SHP77 treated with DMSO at 0.1 percent for 48 hours (cell line): ENCODE results near the gene SPP1.
"Not testable (repeated sequence)": the region's sequence is repeated elsewhere in the genome, so short reads cannot be mapped to it uniquely, and the experiment has no call there.

ENCODE experiments used
- DNase-seq: peaks from one replicate; lab custom pipeline; 2025; lab: John Stamatoyannopoulos, UW

The SPP1 gene

DNA sequence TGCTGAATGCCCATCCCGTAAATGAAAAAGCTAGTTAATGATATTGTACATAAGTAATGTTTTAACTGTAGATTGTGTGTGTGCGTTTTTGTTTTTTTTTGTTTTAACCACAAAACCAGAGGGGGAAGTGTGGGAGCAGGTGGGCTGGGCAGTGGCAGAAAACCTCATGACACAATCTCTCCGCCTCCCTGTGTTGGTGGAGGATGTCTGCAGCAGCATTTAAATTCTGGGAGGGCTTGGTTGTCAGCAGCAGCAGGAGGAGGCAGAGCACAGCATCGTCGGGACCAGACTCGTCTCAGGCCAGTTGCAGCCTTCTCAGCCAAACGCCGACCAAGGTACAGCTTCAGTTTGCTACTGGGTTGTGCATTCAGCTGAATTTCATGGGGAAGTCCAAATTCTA lies at the start of gene SPP1:
Gene SPP1, plus strand, starts transcription at position 249 of the 400 bp plus-strand sequence. CDS start 1,182 bp downstream, outside the sequence.
- peak; percentile 78 for DNase-seq

DNA sequence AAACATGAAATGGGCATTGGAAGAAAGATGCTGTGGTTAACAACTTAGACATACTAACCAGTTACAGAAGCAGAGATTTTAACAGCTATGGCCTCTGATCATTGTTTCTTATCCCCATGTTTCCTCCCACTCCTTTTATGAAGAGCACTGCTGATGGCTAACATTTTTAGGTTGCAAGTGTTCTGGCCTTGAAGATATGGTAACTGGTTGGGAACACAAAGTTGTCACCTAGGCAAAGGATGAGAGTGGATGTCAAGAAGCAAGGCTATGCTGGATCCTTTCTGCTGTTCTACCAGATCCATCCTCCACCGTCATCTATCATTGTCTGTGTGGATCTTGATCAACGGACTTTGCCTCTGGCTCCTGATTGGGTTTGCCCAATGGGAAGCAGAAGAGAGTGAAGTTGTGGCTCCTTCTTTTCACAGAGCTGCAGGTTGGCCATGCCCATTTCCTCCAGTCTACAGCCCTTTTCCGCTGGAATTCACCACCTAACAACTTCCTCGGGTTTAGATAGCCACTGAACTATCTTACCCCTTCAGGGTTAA lies 48.9 kb upstream of the SPP1 start:
- DNase-seq = no peak

DNA sequence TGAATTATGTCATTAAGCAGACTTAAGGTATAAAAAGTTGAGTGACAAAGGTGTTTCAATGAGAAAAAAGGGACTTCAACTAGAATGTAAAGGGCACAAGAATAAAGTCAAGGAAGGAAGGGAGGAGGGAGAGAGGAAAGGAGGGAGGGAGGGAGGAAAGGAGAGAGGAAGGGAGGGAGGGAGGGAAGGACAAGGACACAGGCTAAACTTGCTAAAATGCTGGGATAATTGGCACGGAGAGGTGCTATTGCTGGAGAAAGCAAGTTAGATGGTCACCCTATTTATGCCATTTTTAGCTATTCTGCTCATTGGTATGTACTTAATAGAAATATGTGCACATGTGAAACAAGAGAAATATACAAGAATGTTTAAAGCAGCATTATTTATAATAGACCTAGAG lies 44.9 kb upstream of the SPP1 start:
- no peak for DNase-seq

DNA sequence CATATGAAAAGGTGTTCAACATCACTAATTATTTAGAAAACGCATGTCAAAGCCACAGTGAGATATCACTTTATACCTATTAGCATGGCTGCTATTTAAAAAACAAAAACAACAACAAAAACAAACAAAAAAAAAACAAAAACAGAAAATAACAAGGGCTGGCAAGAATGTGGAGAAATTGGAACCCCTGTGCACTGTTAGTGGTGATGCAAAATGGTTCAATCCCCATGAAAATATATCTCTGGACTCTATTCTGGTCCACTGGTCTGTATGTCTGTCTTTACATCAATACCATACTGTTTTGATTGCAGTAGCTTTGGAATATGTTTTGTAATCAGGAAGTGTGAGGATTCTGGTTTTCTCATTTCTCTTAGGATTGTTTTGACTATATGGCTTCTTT lies 43.6 kb upstream of the SPP1 start:
- DNase-seq = no peak

DNA sequence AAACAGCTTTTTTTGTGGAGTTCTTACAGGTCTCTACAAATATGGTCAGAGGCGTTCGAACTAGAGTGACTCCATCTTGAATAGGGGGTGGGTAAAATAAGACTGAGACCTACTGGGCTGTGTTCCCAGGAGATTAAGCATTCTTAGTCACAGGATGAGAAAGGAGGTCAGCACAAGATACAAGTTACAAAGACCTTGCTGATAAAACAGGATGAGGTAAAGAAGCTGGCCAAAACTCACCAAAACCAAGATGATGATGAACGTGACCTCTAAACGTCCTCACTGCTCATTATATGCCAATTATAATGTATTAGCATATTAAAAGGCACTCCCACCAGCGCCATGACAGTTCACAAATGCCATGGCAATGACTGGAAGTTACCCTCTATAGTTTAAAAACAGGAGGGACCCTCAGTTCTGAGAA lies 42.8 kb upstream of the SPP1 start:
- no peak for DNase-seq

DNA sequence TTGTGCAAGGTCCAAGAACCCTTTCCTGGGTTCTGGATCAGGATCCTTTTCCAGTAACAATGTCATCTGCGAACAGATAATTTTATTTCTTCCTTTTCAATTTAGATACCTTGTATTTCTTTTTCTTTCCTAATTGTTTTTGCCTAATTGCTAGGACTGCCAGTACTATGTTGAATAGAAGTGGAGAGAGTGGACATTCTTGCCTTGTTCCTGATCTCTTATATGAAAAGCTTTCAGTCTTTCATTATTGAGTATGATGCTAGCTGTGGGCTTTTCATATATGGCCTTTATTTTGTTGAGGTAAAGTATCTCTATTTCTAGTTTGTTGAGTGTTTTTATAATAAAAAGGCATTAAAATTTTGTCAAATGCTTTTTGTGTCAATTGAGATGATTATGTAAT lies 42.2 kb upstream of the SPP1 start:
- DNase-seq = no peak

DNA sequence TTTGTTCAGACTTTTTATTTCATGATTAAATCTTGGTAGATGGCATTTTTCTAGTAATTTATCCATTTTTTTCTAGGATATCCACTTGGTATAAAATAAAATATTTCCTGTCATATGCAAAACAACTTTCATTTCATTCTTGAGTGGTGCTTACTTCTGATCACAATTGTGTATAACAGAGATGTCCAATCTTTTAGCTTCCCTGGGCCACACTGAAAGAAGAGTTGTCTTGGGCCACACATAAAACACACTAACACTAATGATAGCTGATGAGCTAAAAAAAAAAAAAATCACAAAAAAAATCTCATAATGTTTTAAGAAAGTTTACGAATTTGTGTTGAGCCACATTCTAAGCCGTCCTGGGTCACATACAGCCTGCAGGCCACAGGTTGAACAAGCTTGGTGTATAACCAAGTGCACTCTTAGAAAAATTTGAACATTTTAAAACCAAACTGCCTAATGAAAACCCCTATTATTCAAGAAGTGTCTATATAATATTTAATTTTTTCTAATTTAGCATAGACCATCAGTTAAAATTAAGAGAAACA lies 41.3 kb upstream of the SPP1 start:
- DNase-seq = no peak

DNA sequence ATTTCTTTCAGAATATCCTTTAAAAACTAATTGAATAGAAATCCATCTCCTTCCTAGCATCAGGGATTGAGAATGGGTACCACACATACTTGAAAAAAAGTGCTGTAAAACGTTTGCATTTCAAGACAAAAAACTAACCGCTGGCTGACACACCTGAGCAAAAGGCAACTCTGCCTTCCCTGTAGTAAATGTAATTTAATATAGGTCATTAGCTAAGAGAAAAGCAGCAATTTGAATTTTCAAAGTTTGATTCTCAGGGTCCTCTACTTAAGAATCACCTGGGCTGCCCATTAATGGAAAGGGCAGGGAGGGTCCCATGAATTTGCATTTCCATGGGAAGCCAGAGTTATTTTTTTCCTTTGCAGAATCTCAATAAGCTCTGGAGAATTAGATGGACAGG lies 40.5 kb upstream of the SPP1 start:
- DNase-seq = no peak

DNA sequence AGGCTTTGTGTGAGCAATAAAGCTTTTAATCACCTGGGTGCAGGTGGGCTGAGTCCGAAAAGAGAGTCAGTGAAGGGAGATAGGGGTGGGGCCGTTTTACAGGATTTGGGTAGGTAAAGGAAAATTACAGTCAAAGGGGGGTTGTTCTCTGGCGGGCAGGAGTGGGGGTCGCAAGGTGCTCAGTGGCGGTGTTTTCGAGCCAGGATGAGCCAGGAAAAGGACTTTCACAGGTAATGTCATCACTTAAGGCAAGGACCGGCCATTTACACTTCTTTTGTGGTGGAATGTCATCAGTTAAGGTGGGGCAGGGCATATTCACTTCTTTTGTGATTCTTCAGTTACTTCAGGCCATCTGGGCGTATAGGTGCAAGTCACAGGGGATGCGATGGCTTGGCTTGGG lies 39.6 kb upstream of the SPP1 start:
- DNase-seq = not testable (repeated sequence)

DNA sequence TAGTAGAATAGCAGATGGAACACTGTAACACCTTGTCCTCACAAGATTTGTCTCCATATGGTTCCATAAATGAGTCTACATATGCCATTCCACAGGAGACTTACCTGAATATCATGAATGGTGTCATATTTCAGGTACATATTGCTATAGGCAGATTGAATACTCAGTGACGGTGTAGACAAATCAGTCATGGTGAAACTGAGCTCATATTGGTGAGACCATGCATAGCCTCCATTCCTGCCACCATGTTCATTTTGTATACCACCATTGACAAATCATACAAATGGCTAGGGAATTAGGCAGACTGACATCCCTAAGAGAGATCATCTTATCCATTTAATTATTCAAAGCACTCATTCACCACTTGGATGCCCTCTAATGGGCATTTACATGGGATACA lies 38.0 kb upstream of the SPP1 start:
- DNase-seq = no peak

DNA sequence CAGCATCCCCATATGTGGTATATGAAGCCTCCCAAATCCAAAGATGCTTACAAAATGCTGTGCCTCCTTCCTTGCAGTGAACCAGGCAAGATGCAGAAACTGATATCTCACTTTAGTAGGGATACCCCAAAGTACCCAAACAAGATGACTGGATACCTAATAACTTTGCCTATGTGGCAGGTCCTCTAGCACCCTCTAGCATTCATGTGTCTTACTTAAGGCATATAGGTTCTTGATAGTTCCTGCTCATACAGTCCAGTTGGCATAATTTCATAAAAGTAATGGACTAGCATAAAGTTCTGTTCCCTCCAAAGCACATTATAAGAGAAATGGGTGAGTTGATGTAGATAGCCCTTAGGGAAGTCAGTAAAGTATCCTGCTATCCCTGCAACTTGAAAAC lies 36.8 kb upstream of the SPP1 start:
- DNase-seq = no peak

DNA sequence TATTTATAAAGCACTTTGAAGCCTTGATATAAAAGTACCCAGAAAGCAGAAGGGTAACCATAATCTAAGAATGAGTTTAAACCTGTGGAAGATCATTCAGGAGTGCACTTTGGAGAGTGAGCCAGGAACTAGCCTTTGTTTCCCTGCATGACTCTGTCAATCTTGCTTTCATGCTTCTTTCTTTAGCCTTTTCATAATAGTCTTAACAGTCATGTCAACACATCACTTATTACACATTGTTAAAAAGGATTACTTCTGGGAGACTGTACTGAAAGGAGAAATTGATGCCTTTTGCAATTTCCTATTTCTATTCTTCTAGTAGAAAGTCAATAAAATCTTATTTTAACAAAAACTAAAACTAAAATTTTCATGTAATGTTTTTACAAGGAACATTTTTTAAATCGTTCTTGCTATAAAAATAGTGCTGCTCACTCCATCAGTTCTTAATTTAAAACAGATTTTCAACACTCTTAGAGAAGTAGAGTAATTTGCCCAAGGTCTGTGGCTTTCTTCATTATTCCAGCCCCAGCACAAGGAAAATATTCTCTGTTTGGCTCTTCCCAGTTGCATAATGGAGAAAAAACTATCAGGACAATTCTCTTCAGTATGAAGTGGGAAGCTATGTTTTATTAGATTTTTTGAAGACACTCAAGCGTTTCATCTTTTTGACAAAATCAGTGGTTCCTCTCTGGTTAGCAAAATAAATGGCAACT lies 35.4 kb upstream of the SPP1 start:
- no peak for DNase-seq

DNA sequence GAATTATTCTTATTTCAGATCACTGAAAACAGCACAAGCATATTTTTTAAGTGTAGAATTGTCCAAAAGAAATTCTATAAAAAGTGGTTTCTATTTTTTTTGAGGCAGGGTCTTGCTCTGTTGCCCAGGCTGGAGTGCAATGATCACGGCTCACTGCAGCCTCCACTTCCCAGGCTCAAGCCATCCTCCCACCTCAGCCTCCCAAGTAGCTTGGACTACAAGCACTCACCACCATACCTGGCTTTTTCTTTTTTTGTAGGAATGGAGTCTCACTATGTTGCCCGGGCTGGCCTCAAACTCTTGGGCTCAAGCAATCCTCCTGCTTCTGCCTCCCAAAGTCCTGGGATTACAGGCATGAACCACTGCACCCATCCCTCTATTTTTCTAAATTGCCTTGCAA lies 34.7 kb upstream of the SPP1 start:
- not testable (repeated sequence) for DNase-seq

DNA sequence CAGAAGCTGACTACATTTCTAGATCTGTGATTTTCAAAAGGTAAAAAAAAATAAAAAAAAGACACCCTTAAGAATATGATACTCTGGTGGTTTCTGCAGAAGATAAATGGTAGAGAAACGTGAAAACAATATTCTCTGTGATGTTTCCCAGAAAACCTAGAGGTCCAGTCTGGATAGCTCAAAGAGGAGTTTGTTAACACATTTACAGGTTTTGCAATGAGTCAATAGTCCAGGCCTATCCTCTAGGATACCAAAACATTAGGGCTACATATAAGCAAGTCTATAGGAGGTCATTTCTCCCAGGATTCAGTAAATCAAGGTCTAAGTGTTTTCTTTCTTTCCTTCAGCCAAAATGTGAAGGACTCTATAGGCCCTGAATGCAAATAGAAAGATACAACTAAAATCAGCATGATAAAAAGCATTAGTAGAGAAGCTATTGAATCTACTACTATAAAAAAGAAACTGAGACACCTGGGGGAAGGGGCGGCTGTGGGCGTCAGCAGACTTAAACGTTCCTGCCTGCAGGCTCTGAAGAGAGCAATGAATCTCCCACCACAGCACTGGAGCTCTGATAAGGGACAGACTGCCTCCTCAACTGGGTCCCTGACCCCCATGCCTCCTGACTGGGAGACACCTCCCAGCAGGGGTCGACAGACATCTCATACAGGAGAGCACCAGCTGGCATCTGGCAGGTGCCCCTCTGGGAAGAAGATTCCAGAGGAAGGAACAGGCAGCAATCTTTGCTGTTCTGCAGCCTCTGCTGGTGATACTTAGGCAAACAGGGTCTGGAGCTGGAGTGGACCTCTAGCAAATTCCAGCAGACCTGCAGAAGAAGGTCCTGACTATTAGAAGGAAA lies 33.7 kb upstream of the SPP1 start:
- no peak for DNase-seq

DNA sequence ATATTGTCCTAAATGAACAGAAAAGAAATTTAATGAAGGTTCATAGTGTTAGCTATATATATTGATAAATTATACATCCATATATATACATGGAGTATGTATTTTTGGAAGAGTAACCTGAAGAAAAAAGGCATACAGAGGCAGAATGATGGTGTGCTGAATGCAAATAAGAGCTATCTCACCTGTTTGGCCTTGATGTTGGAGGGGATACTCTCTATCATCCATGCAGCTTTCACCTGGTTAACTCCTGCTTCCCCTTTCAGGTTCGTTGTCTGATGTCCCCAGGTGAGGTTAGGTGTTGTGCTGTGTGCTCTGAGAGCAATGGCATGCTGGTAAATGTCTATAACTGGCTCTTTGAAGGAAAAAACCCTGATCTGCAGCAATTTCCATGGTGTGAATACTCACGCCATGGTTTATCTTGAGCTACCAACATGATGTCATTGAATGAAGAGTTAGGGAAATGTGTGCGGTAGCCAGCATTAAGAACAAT lies 31.8 kb upstream of the SPP1 start:
- DNase-seq = no peak

DNA sequence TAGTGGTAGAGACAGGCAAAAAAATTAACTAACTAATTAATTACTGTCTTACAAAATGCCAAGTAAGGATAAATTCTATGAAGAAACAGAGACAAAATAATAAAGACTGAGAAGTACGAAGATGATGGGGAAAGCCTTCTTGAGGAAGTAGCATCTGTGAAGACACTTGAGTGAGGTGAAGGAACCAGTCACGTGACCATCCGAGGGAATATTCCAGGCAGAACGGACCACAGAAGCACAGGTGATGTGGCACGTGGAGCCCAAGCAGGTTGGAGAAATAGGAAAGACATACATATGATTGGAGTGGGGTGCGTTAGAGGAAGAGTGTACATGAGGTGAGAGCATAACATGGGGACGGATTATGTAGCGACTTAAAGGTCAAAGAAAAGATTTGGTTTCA lies 30.5 kb upstream of the SPP1 start:
- no peak for DNase-seq

DNA sequence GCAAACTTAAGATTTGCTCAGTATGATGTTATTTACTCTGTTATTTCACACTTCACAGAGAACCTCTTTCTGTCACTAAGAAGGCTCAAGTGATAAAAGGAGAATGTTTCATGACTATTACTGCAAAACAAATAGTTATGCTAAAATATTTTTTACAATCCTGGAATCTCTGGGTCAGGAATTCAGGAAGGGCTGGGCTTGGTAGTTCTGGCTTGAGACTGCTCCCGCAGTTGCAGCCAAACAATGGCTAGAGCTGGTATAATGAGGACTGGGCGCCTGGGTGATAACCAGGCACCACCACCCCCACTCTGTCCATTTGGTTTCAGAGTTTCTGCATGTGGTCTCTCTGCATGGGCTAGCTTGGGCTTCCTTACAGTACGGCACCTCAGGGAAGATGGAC lies 28.7 kb upstream of the SPP1 start:
- no peak for DNase-seq

DNA sequence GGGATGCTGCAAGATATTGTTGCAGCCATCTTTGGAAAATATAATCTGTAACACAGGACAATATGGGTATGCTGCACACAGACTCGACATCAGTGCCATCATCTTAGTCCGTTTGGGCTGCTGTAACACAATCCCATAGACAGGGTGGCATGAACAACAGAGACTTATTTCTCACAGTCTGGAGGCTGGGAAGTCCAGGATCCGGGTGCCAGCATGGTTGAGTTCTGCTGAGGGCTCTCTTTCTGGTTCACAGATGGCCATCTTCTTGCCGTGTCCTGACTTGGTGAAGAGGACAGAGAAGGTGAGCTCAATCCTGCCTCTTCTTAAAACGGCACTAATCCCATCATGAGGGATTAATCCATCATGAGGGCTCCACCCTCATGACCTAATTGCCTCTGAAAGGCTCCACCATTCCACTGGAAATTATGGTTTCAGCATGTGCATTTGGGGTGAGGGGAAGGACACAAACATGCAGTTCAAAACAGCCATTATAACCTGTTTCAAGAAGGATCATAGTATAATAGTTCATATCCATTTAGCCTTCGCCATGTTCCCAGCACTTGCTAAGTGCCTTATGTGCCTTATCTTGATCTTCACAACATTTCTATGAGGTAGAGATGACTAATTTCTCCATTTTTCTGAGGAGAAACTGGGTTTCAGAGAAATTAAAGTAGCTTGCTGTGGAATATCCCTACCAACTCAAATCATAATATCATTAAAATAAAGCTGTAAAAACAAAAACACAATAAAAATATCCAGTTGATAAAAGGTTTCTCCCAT lies 27.9 kb upstream of the SPP1 start:
- no peak for DNase-seq

DNA sequence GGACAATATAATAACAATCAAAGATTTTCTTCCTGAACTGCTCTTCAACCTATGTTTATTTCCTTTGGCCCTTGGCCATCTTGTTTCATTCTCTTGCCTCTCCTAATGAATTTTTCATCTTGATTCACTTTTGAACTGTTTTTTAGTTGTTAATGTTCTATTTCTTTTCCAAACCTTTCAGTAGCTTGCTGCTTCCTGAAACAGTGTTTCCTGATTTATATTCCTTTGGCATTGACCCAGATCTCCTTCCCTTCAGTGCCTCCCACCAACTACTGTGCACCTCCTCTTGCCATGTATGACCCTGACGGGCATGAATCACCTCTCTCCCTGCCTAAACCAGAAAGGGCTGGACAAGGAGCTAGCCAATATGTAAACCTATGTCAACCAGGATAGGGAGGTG lies 25.6 kb upstream of the SPP1 start:
- no peak for DNase-seq

DNA sequence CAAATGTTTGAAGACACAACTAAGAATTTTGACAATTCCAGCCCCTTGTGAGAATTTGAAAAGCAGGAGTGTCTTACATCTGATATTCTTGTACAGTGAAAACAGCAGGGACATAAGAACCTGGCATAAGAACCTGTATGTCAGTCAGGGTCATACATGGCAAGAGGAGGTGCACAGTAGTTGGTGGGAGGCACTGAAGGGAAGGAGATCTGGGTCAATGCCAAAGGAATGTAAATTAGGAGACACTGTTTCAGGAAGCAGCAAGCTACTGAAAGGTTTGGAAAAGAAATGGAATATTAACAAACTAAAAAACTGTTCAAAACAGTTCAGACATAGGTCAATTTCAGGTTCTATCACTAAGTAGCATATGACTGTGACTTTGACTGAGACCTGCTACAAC lies 25.0 kb upstream of the SPP1 start:
- no peak for DNase-seq

DNA sequence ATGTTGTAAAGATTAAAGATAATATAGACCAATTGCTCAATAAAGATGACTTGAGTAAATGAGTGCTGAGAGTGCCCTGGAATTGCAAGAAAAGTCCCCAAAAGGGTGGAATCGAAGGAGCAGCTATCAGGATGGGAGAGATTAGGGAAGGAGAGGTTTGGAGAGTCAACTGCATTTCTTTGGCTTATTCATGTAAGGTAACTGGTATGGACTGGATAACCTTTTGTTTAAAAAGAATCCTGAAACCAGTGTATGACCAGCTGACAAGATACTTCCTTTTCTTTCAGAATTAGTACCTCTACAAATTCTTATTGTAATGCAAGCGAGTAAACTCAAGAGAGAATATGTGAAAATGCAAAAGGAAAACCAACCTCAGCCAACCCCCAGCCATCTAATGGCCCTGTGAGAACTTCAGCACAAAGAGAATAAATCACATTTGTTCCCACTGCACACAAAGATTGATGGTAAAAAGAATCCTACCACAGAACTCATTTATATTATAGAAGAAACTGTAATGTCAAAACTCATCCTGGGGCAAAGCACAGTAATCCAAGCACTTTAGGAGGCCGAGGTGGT lies 24.5 kb upstream of the SPP1 start:
- no peak for DNase-seq

DNA sequence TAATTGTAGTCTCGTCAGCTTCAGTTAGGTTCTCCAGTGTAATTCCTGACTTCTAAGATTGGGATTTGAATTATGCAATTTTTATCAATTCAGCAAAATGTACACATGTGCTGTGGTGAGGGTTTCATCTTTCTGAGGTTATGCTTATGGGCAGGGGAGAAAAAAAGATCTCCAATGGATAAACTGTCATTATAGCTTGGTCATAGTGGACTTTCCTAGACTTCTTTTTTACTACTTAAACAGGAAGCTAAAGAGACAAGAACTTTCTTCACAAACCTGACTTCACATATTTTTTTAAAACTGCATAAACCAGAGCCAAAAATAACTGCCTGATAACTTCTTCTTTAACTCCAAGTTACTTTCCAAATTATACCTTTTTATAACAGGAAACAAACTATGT lies 21.7 kb upstream of the SPP1 start:
- DNase-seq = no peak
